GM12891 (cell line): ENCODE results near the gene XBP1.

Experiments used
- DNase-seq: peaks from one replicate; pipeline ENCODE4 v3.0.0; 2011; ENCODE audit warnings: low spot score; ENCODE audit not compliant: insufficient read length
- FAIRE-seq: peaks from 2 replicates; lab custom pipeline; 2011; peaks lifted over from hg19 to GRCh38; lab: Jason Lieb, UNC
- PAX5 ChIP-seq: IDR thresholded peaks from 2 replicates; pipeline ENCODE4 v1.6.1; 2011; ENCODE audit warnings: low read length, moderate library complexity, mild to moderate bottlenecking; ENCODE audit not compliant: insufficient read depth, severe bottlenecking
- POLR2A ChIP-seq: IDR thresholded peaks from 2 replicates; pipeline ENCODE4 v1.6.1; 2011; ENCODE audit warnings: low read depth, low read length, control low read depth
- POLR2AphosphoS5 ChIP-seq: IDR thresholded peaks from 2 replicates; pipeline ENCODE4 v1.6.1; 2011; ENCODE audit warnings: low read depth, low read length, control low read depth
- POU2F2 ChIP-seq: IDR thresholded peaks from 2 replicates; pipeline ENCODE4 v1.6.1; 2011; ENCODE audit warnings: low read depth, mild to moderate bottlenecking, control low read depth, low read length, moderate library complexity
- SPI1 ChIP-seq: IDR thresholded peaks from 2 replicates; pipeline ENCODE4 v1.6.1; 2011; ENCODE audit warnings: low read depth, low read length, control low read depth
- TAF1 ChIP-seq: IDR thresholded peaks from 2 replicates; pipeline ENCODE4 v1.6.1; 2011; ENCODE audit warnings: low read depth, low read length, control low read depth

The XBP1 gene

GRCh38 chr22:28793976-28794584 is 6.3 kb downstream of the XBP1 start:
- TF ChIP-seq PAX5: no peak
- TF ChIP-seq SPI1: no peak
- no peak for TF ChIP-seq POLR2A
- TF ChIP-seq POLR2AphosphoS5: no peak
- FAIRE-seq (no peak), DNase-seq (no peak)

DNA sequence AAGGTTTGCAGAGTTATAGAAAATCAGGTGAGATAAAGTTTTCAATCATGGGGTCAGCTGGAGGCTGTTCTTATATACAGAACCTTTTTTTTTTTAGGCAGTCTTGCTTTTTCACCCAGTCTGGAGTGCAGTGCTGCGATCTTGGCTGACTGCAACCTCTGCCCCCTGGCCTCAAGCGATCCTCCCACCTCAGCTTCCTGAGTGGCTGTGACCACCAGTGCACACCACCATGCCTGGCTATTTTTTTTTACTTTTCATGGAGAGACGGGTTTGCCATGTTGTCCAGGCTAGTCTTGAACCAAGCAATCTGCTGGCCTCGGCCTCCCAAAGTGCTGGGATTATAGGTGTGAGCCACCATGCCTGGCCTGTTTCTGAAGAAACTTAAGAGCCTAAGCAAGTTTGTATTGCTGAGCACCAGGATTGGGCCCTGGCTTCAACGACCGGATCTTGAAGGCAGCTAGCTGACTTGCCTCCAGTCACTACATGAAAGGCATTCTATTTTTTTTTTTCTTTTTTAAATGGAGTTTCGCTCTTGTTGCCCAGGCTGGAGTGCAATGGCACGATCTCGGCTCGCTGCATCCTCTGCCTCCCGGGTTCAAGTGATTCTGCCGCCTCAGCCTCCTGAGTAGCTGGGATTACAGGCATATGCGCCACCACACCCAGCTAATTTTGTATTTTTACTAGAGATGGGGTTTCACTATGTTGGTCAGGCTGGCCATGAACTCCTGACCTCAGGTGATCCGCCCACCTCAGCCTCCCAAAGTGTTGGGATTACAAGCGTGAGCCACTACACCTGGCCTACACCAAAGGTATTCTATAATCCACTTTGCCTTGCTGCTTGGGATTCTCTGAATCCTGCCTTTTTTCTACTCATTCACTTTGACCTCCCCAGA is 7.6 kb downstream of the XBP1 start:
- DNase-seq (no peak), FAIRE-seq (peak; percentile 71)
- TF ChIP-seq POLR2AphosphoS5 (no peak), PAX5 (no peak), SPI1 (no peak), TAF1 (no peak)

- DNase-seq (no peak), FAIRE-seq (no peak)
- TF ChIP-seq POLR2AphosphoS5: no peak
- 0 out of 2 replicates have a peak, but pooled peaks have one; percentile 13 for TF ChIP-seq SPI1
Observed at GRCh38 chr22:28791841-28792490, 8.4 kb downstream of the XBP1 start.

GRCh38 chr22:28791124-28791523 is 9.2 kb downstream of the XBP1 start:
- no peak for TF ChIP-seq POU2F2
- no peak for TF ChIP-seq TAF1
- no peak for TF ChIP-seq SPI1
- TF ChIP-seq POLR2AphosphoS5: no peak
- no peak for TF ChIP-seq PAX5
- TF ChIP-seq POLR2A: no peak
- FAIRE-seq: no peak
- DNase-seq: no peak

- FAIRE-seq (no peak), DNase-seq (no peak)
- TF ChIP-seq POU2F2 (no peak), PAX5 (no peak), SPI1 (no peak), TAF1 (no peak), POLR2AphosphoS5 (no peak), POLR2A (no peak)
Observed at GRCh38 chr22:28788601-28789000, 11.8 kb downstream of the XBP1 start.

GRCh38 chr22:28783786-28784671 is 16.3 kb downstream of the XBP1 start:
- FAIRE-seq (no peak), DNase-seq (no peak)
- TF ChIP-seq PAX5 (no peak), POLR2A (no peak), SPI1 (no peak), POLR2AphosphoS5 (no peak), TAF1 (no peak), POU2F2 (no peak)

DNA sequence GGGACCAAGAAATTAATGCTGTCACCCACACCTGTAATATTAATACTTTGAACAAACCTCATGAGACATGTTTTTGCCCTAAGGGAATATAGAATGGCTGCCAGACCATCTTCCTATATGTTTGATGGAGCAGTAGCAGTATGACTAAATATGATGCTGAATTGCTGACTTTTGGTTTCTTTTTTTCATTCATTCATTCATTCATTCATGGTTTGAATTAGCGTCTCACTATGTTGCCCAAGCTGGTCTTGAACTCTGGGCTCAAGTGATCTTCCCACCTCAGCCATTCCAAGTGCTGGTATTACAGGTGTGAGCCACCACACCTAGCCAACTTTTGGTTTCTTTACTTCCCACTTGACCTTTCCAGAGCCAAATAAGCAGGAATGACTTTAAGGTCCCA is 20.1 kb downstream of the XBP1 start:
- FAIRE-seq (no peak), DNase-seq (no peak)
- no peak for TF ChIP-seq TAF1
- no peak for TF ChIP-seq POLR2A
- TF ChIP-seq SPI1: no peak
- no peak for TF ChIP-seq POLR2AphosphoS5
- TF ChIP-seq POU2F2: no peak
- no peak for TF ChIP-seq PAX5

GRCh38 chr22:28779833-28780232 is 20.5 kb downstream of the XBP1 start:
- no peak for DNase-seq
- TF ChIP-seq POLR2A: no peak
- TF ChIP-seq SPI1: no peak
- TF ChIP-seq POLR2AphosphoS5: no peak
- no peak for TF ChIP-seq POU2F2
- no peak for TF ChIP-seq PAX5
- TF ChIP-seq TAF1: no peak
- no peak for FAIRE-seq

DNA sequence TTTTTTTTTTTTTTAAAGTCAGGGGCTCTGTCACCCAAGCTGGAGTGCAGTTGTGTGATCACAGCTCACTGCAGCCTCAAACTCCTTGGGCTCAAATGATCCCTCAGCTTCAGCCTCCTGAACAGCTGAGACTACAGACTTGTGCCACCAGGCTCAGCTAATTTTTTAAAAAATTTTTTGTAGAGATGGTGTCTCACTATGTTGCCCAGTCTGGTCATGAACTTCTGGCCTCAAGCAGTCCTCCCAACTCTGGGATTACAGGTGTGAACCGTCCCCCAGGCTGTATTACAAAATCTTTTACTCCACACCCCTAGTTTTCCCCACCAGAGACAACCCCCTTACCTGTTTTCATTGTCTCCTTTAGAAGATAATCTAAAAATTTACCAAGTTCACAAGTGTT is 26.0 kb downstream of the XBP1 start:
- TF ChIP-seq PAX5: no peak
- DNase-seq (no peak), FAIRE-seq (no peak)

- no peak for TF ChIP-seq TAF1
- no peak for TF ChIP-seq POLR2A
- no peak for TF ChIP-seq PAX5
- TF ChIP-seq SPI1: no peak
- DNase-seq (peak; percentile 23), FAIRE-seq (peak; percentile 78)
Observed at GRCh38 chr22:28773461-28773867, 26.9 kb downstream of the XBP1 start.
